IMR-90 (cell line): ENCODE measurements around the gene LAMB3. TPM values are rescaled to one million over a fixed set of nuclear protein-coding genes. Genes with fewer than 3 reads are reported as not detected.

ENCODE experiments used
- ATAC-seq: fragments of 200-7000 bp; cut with Tn5 transposase; 2 replicates; pipeline ENCODE4 v1.9.1; 2020; ENCODE audit warnings: low read depth, mild to moderate bottlenecking, moderate library complexity
- BruUV-seq: library from RNA; stranded (reverse); fragments of 400-500 nt; replicated peaks from 2 replicates; lab custom pipeline; 2021; lab: Mats Ljungman, UMichigan
- CTCF ChIA-PET: fragments of 300-600 bp; formaldehyde crosslinking; extraction: SDS; loops from one replicate; lab custom pipeline; 2021; ENCODE audit warnings: antibody characterized with exemption; lab: Yijun Ruan, JAX
- POLR2A ChIA-PET: fragments of 300-600 bp; sonication (Branson Sonifier 250); formaldehyde crosslinking; loops from one replicate; lab custom pipeline; 2022; ENCODE audit warnings: antibody characterized with exemption; ENCODE audit not compliant: unreplicated experiment; lab: Charles Lee
- DNase-seq: peaks from one replicate; pipeline ENCODE4 v3.0.0; 2013
- H2AFZ ChIP-seq: replicated peaks from 2 replicates; pipeline ENCODE3; 2013; ENCODE audit warnings: low read length, mild to moderate bottlenecking; ENCODE audit not compliant: poor library complexity
- H2AK5ac ChIP-seq: 2 replicates; pipeline ENCODE4 v1.6.1; 2013; ENCODE audit warnings: low read depth, low read length, inconsistent platforms
- H2AK9ac ChIP-seq: replicated peaks from 2 replicates; pipeline ENCODE3; 2013; ENCODE audit warnings: mild to moderate bottlenecking, low read depth, low read length, moderate library complexity; ENCODE audit not compliant: poor library complexity
- H2BK120ac ChIP-seq: 2 replicates; pipeline ENCODE4 v1.6.1; 2013; ENCODE audit warnings: low read depth, low read length, inconsistent platforms
- H2BK15ac ChIP-seq: 3 replicates; pipeline ENCODE4 v1.6.1; 2013; ENCODE audit warnings: low read depth, low read length, inconsistent platforms
- H2BK20ac ChIP-seq: 2 replicates; pipeline ENCODE4 v1.6.1; 2013; ENCODE audit warnings: low read depth, mild to moderate bottlenecking, inconsistent platforms, low read length, moderate library complexity
- H2BK5ac ChIP-seq: 2 replicates; pipeline ENCODE4 v1.6.1; 2013; ENCODE audit warnings: mild to moderate bottlenecking, low read depth, low read length, inconsistent platforms; ENCODE audit not compliant: poor library complexity, severe bottlenecking
- H3K14ac ChIP-seq: replicated peaks from 2 replicates; pipeline ENCODE4 v1.6.1; 2013; ENCODE audit warnings: low read depth, low read length, inconsistent platforms
- H3K18ac ChIP-seq: 2 replicates; pipeline ENCODE4 v1.6.1; 2013; ENCODE audit warnings: low read depth, low read length, control low read depth
- H3K23ac ChIP-seq: 2 replicates; pipeline ENCODE4 v1.6.1; 2013; ENCODE audit warnings: low read depth, low read length, inconsistent platforms
- H3K27ac ChIP-seq: 2 replicates; pipeline ENCODE4 v1.5.1; 2013; ENCODE audit warnings: mild to moderate bottlenecking, control low read depth, low read length; ENCODE audit not compliant: insufficient read depth
- H3K27me3 ChIP-seq: 2 replicates; pipeline ENCODE4 v1.6.1; 2013; ENCODE audit warnings: low read length; ENCODE audit not compliant: control insufficient read depth, insufficient read depth
- H3K36me3 ChIP-seq: 2 replicates; pipeline ENCODE4 v1.6.1; 2013; ENCODE audit warnings: low read length, mixed read lengths; ENCODE audit not compliant: control insufficient read depth, insufficient read depth
- H3K4ac ChIP-seq: 2 replicates; pipeline ENCODE4 v1.6.1; 2013; ENCODE audit warnings: low read depth, low read length, inconsistent platforms
- H3K4me1 ChIP-seq: 2 replicates; pipeline ENCODE4 v1.6.1; 2013; ENCODE audit warnings: low read length, mixed read lengths; ENCODE audit not compliant: control insufficient read depth, insufficient read depth
- H3K4me2 ChIP-seq: 2 replicates; pipeline ENCODE4 v1.6.1; 2013; ENCODE audit warnings: low read depth, mild to moderate bottlenecking, control low read depth, low read length, moderate library complexity
- H3K4me3 ChIP-seq: 2 replicates; pipeline ENCODE4 v1.5.1; 2013; ENCODE audit warnings: low read depth, mild to moderate bottlenecking, control low read depth, low read length, moderate library complexity; ENCODE audit not compliant: insufficient read depth
- H3K56ac ChIP-seq: 2 replicates; pipeline ENCODE4 v1.6.1; 2013; ENCODE audit warnings: low read length, inconsistent platforms; ENCODE audit not compliant: insufficient read depth; ENCODE audit errors: extremely low read depth
- H3K79me1 ChIP-seq, 2 experiments: 2 replicates each; pipeline ENCODE4 v1.6.1; 2013; ENCODE audit warnings: low read length in 2 of 2, inconsistent platforms in 1 of 2, low read depth in 1 of 2
- H3K9ac ChIP-seq: 2 replicates; pipeline ENCODE4 v1.6.1; 2013; ENCODE audit warnings: low read depth, low read length, control low read depth
- H3K9me1 ChIP-seq: 2 replicates; pipeline ENCODE4 v1.6.1; 2013; ENCODE audit warnings: low read length, inconsistent platforms; ENCODE audit not compliant: insufficient read depth
- H3K9me3 ChIP-seq: 2 replicates; pipeline ENCODE4 v1.6.1; 2013; ENCODE audit warnings: low read length; ENCODE audit not compliant: control insufficient read depth, insufficient read depth
- H4K20me1 ChIP-seq: 2 replicates; pipeline ENCODE4 v1.6.1; 2013; ENCODE audit warnings: low read length, inconsistent platforms; ENCODE audit not compliant: insufficient read depth
- H4K5ac ChIP-seq: 2 replicates; pipeline ENCODE4 v1.6.1; 2013; ENCODE audit warnings: mild to moderate bottlenecking, low read depth, low read length, control low read depth
- H4K8ac ChIP-seq, 2 experiments: 2 replicates each; pipeline ENCODE4 v1.6.1; 2013; ENCODE audit warnings: low read depth in 2 of 2, low read length in 2 of 2, control low read depth in 1 of 2, inconsistent platforms in 1 of 2
- H4K91ac ChIP-seq: 2 replicates; pipeline ENCODE4 v1.6.1; 2013; ENCODE audit warnings: low read depth, low read length, inconsistent platforms; ENCODE audit not compliant: insufficient read depth
- CEBPB ChIP-seq: IDR thresholded peaks from 2 replicates; pipeline ENCODE4 v1.6.1; 2012; ENCODE audit warnings: low read depth, low read length, improper control_type of control experiment
- MAZ ChIP-seq: IDR thresholded peaks from 2 replicates; pipeline ENCODE4 v1.6.1; 2012; ENCODE audit warnings: low read depth, mild to moderate bottlenecking, low read length, improper control_type of control experiment, moderate library complexity, borderline replicate concordance
- RAD21 ChIP-seq: IDR thresholded peaks from 2 replicates; pipeline ENCODE4 v1.6.1; 2012; ENCODE audit warnings: low read length, improper control_type of control experiment
- RCOR1 ChIP-seq: IDR thresholded peaks from 2 replicates; pipeline ENCODE4 v1.6.1; 2012; ENCODE audit warnings: mild to moderate bottlenecking, low read length, improper control_type of control experiment; ENCODE audit not compliant: insufficient replicate concordance
- SMC3 ChIP-seq: fragments of 150-350 bp; IDR thresholded peaks from 2 replicates; pipeline ENCODE4 v1.6.1; 2016; ENCODE audit warnings: low read depth, mild to moderate bottlenecking, antibody characterized with exemption, low read length, moderate library complexity
- WGBS, 2 experiments: methylation state at CpG; one replicate each; pipeline versions ENCODE4 v1.1.5 to v1.1.7; 2013; ENCODE audit warnings: missing lambda C conversion rate in 2 of 2; ENCODE audit not compliant: insufficient read length in 1 of 2; ENCODE audit errors: extremely low coverage in 2 of 2; 5-methylcytosine and 5-hydroxymethylcytosine counted together
- dilution Hi-C: fragments of 300-500 bp; cut with HindIII; formaldehyde crosslinking; loops from one replicate; pipeline ENCODE4 v1.14.3; 2018; ENCODE audit warnings: low sequenced_read_pairs; ENCODE audit not compliant: unreplicated experiment
- in situ Hi-C: fragments of 300-500 bp; cut with MboI; formaldehyde crosslinking; loops from 3 replicates; pipeline ENCODE4 v1.14.3; 2019; ENCODE audit warnings: low sequenced_read_pairs, inconsistent platforms, mixed read lengths
- intact Hi-C: fragments of 100-400 bp; cut with micrococcal nuclease; formaldehyde crosslinking; loops from 2 replicates; pipeline ENCODE4 v1.10.0; 2022
- polyA plus RNA-seq, 3 experiments: library from polyadenylated mRNA; depleted of rRNA; stranded (reverse); fragments of >200 nt; gene quantifications; 2 replicates each; pipeline ENCODE4 v1.2.3, GENCODE V29; 2012; ENCODE audit warnings: low replicate concordance in 1 of 3
- total RNA-seq: library from RNA; depleted of rRNA; stranded (reverse); fragments of >200 nt; gene quantifications from 2 replicates; pipeline ENCODE4 v1.2.3, GENCODE V29; 2012
- TF ChIP-seq, protein P1 (sequence below): conservative IDR thresholded peaks from 2 replicates; pipeline ENCODE4 v1.5.1; 2012; ENCODE audit warnings: mild to moderate bottlenecking, low read depth, low read length, improper control_type of control experiment

Gene LAMB3
- total and polyA plus RNA-seq, 2 of the 4 experiments (the other 2 are of a cell fraction), result 0.72 to 2.1 TPM

DNA sequence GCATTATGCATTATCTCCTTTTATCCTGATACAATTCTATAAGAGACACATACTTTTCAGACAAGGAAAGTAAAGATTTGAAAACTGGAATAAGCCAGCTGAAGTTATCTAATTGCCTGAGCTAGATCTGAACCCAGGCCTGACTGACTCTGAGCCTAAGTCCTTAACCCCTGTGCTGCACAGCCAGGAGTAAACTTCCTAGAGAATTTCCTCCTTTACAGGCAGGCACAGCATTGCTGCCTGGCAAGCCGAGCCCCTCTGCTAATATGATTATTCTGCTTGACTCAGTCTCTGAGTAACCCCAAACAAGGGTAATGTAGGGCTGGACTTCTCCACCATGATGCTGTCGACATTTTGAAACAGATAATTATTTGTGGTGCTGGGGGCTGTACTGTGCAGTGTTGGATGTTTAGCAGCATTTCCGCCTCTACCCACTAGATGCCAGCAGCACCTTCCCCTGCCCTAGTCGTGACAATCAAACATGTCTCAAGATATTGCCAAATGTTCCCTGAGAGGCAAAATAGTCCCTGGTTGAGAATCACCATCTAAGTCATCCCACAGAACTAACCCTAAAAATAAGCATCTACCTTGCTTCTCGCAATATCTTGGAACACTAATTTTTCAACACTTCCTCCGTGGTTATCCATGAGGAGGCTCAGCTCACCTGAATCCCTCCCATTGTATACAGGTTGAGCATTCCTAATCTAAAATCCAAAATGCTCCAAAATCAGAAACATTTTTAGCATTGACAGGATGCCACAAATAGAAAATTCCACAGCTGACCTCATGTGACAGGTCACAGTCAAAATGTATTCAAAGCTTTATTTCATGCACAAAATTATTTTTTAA is 50.2 kb downstream of the LAMB3 start:
- in situ Hi-C loops, result no loop called here
- no peak overlapping the region for H2AK9ac ChIP-seq
- H2BK120ac ChIP-seq, result no peak overlapping the region
- DNase-seq (peak; percentile 45), ATAC-seq (peak; percentile 85)
- H2BK5ac ChIP-seq, result no peak overlapping the region
- TF ChIP-seq RCOR1 (no peak), SMC3 (peak; percentile 58), CEBPB (peak; percentile 30; the same call in 1 of the 2 replicates), MAZ (no peak), RAD21 (peak; percentile 65)
- TF ChIP-seq, protein P1, sequence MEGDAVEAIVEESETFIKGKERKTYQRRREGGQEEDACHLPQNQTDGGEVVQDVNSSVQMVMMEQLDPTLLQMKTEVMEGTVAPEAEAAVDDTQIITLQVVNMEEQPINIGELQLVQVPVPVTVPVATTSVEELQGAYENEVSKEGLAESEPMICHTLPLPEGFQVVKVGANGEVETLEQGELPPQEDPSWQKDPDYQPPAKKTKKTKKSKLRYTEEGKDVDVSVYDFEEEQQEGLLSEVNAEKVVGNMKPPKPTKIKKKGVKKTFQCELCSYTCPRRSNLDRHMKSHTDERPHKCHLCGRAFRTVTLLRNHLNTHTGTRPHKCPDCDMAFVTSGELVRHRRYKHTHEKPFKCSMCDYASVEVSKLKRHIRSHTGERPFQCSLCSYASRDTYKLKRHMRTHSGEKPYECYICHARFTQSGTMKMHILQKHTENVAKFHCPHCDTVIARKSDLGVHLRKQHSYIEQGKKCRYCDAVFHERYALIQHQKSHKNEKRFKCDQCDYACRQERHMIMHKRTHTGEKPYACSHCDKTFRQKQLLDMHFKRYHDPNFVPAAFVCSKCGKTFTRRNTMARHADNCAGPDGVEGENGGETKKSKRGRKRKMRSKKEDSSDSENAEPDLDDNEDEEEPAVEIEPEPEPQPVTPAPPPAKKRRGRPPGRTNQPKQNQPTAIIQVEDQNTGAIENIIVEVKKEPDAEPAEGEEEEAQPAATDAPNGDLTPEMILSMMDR, result peak; percentile 60
- no peak overlapping the region for H4K8ac ChIP-seq
- no peak overlapping the region for H3K56ac ChIP-seq
- H3K4me3 ChIP-seq, result no peak overlapping the region
- intact Hi-C loops, result loop anchor here (1.0 to 5.0 kb wide), 3 partner anchors 91 to 220 kb away; no protein-coding TSS in a partner anchor
- H3K4me2 ChIP-seq, result no peak overlapping the region
- no peak overlapping the region for H3K27ac ChIP-seq
- no peaks in the 10 kb centered on the region for H3K9me1 ChIP-seq
- no peak overlapping the region for H3K18ac ChIP-seq
- ChIA-PET CTCF (interaction anchor here (0.7 to 1.6 kb wide), 3 partner anchors 40 to 282 kb away, joined by 3 read pairs; no protein-coding TSS in a partner anchor), POLR2A (no interaction called here)
- H2BK20ac ChIP-seq, result no peak overlapping the region
- H3K79me1 ChIP-seq, result no peaks in the 10 kb centered on the region
- H4K5ac ChIP-seq, result no peak overlapping the region
- no TSS peak for BruUV-seq
- WGBS, 2 experiments, result 90% methylated on average over 2 of the region's 6 CpGs; no CpG with 5 or more reads in 1 of the 2 experiments
- H2AK5ac ChIP-seq, result no peak overlapping the region
- peak overlapping the region; percentile 38 for H2AFZ ChIP-seq
- H3K4me1 ChIP-seq, result no peaks in the 10 kb centered on the region
- H3K23ac ChIP-seq, result no peak overlapping the region
- H4K91ac ChIP-seq, result no peak overlapping the region
- dilution Hi-C loops, result no loop called here
- H4K20me1 ChIP-seq, result no peaks in the 10 kb centered on the region
- H3K27me3 ChIP-seq, result no peaks in the 10 kb centered on the region; the same call in 1 of the 2 replicates
- no peak overlapping the region for H3K4ac ChIP-seq
- H2BK15ac ChIP-seq, result no peak overlapping the region
- no peaks in the 10 kb centered on the region for H3K36me3 ChIP-seq
- no peak overlapping the region for H3K9ac ChIP-seq
- H3K14ac ChIP-seq, result no peak overlapping the region
- H3K9me3 ChIP-seq, result no peaks in the 10 kb centered on the region
